Fibroblast of lung (primary cell): ENCODE results near the gene GTF2F2.

ENCODE experiments used
- EZH2 ChIP-seq: IDR thresholded peaks from 2 replicates; pipeline ENCODE4 v1.5.1; 2012; ENCODE audit warnings: low read length, control low read depth, mild to moderate bottlenecking; ENCODE audit errors: missing control alignments
- TF ChIP-seq, protein P1 (sequence below), 2 donors: IDR thresholded peaks in 1 of 2; conservative IDR thresholded peaks in 1 of 2; 1 replicate in 1 of 2; 2 replicates in 1 of 2; pipeline ENCODE4 v1.5.1; 2011 to 2012; ENCODE audit warnings: low read length in 2 of 2, control low read depth in 1 of 2, inconsistent platforms in 1 of 2, low read depth in 1 of 2, mild to moderate bottlenecking in 1 of 2

DNA sequence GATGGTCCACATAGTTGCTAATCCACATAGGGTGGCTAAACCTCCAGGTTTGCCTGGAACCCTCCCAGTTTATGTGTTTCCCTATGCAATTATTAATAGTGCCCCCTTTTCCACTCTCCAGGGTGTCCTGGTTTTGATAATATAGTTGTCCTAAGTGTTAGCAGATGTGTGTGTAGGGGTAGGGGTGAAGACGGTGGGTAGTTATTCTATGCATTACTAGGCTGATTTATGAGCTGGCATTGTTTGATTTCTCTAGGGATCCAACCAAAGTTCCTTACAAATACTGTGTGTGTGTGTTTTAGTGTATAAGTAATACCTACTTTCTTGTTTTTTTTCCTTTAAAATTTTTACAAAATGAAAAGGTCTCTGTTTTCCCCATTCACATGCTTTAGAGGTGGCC is 21.1 kb downstream of the GTF2F2 start:
- TF ChIP-seq, protein P1, sequence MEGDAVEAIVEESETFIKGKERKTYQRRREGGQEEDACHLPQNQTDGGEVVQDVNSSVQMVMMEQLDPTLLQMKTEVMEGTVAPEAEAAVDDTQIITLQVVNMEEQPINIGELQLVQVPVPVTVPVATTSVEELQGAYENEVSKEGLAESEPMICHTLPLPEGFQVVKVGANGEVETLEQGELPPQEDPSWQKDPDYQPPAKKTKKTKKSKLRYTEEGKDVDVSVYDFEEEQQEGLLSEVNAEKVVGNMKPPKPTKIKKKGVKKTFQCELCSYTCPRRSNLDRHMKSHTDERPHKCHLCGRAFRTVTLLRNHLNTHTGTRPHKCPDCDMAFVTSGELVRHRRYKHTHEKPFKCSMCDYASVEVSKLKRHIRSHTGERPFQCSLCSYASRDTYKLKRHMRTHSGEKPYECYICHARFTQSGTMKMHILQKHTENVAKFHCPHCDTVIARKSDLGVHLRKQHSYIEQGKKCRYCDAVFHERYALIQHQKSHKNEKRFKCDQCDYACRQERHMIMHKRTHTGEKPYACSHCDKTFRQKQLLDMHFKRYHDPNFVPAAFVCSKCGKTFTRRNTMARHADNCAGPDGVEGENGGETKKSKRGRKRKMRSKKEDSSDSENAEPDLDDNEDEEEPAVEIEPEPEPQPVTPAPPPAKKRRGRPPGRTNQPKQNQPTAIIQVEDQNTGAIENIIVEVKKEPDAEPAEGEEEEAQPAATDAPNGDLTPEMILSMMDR (conservative IDR thresholded peaks at IDR 0.05 in 1 of 2, IDR thresholded peaks at IDR 0.05 in 1 of 2; ENCODE audit: low read depth in 1 of 2, low read length in 2 of 2) = no peak
- no peak for TF ChIP-seq EZH2
